T47D (cell line): ENCODE results near the gene FOSL2.

Experiments used
- DNase-seq, 2 experiments: peaks; one replicate each; pipeline versions ENCODE4 v3.0.0 to v3.0.0-alpha.2; 2011 to 2012; ENCODE audit warnings: low read depth in 1 of 2, low spot score in 1 of 2
- JUND ChIP-seq: IDR thresholded peaks from 2 replicates; pipeline ENCODE4 v1.6.1; 2012; ENCODE audit warnings: low read depth
- in situ Hi-C: cut with HindIII; loops from 2 replicates; pipeline ENCODE4 v1.10.0; 2016; ENCODE audit warnings: low sequenced_read_pairs, low pct_unique_long_range_greater_than_20kb

Gene FOSL2

DNA sequence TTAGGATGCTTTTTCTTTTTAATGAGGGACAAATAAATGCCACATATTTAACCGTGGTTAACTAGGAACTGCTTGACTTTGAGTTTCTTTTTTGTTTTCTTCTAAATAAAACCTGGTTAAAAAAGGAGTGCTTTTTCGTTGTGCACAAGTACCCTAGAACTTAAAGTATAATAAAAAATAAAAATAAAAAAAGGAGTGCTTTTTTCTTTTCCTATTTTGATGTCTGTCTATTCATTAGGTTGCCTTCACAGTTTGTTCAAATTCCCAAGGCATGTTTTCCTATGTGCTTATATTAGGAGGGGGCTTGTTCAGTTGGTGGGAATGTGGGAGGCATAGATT lies 4.4 kb downstream of the FOSL2 start:
- in situ Hi-C loops: no loop called here
- no peak for DNase-seq
- TF ChIP-seq JUND: no peak

DNA sequence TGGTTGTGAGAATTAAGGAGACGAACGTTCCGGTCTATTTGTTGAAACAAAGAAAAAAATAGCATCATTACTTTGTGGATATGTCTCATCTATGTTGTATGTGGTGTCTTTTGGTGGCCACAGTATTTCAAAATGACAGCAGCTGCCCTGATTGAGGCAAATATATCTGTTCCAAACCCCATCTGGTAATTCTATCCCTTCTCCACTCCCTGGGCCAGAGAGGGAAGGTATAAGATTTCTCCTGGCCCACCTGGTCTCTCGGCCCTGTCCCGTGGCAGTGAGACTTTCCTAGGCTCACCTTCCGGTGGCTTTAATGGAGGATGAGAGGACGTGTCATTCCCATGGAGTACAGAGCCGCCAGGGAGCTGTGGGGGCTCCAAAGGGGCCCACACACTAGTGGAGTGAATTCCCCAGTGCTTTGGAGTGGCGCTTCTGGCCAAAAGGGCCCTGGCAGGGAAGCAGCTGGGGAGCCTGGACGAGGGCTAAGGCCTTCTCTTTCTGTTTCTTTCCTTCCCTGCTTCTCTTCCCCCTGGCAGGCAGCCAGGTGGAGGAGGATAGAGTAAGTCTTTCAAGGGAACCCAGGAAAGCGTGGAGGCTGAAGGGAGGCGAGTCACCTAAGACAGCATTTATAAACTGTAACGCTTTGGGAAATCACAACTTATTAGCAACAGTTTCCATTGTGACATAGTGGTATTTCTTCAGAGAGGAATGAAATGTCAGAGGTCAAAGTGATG lies 5.6 kb downstream of the FOSL2 start:
- in situ Hi-C loops: no loop called here
- no peak for TF ChIP-seq JUND
- DNase-seq: no peak

DNA sequence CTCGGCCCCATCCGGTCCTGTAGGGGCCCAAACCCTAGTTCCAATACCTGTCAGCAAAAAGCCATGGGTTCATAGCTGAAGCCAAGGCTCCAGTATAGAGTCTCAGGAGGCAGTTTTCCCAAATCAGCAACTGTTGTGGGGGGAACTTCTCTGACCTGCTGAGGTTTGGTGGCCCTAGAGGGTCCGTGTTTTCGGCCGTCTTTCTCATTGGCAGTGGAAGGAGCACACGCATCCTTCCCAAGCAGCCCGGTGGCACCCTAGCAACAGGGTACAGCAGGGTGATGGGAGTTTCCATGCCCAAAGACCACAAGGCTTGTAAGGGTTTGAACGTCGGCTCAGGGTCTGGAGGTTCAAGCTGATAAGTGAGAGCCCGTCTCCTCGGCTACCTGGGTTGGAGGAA lies 6.6 kb downstream of the FOSL2 start:
- no peak for TF ChIP-seq JUND
- DNase-seq: no peak
- in situ Hi-C loops: no loop called here

DNA sequence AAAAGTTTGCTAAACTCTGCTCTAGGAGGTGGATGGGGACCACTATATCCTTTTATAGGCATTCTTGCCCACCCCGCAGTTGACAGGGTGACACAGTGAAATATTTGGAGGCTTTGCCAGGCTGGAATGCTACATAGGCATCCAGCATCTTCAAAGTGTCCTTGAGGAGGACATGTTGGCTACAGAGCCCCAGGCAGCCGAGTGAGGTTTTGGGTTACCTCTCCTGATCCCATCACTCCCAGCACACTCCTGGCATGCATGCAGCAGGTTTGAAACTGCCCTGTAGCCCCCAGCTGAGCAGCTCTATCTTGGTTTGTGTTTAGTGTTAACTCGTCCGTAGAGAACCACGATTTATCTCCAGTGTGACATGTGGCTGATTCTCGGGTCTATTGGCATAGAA lies 7.3 kb downstream of the FOSL2 start:
- DNase-seq: no peak
- TF ChIP-seq JUND: no peak
- in situ Hi-C loops: no loop called here

DNA sequence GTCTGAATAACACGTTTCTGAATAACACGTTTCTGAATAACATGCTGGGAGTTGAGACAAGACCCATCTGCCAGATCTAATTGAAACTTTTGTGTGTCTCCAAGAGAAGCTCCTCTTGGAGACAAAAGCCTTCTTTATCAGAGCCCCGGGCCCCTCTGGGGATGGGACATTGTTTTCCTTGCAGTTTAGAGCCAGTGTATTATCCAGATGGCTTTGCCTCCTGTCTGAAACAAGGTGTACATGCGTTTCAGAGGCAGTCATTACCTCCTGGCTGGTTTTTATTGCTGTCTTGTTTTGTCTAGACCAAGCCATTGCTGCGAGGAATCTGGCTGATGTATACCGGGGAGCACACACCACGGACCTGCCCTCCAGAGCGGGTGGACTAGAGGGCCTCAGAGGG lies 7.8 kb downstream of the FOSL2 start:
- in situ Hi-C loops: no loop called here
- TF ChIP-seq JUND: no peak
- no peak for DNase-seq

DNA sequence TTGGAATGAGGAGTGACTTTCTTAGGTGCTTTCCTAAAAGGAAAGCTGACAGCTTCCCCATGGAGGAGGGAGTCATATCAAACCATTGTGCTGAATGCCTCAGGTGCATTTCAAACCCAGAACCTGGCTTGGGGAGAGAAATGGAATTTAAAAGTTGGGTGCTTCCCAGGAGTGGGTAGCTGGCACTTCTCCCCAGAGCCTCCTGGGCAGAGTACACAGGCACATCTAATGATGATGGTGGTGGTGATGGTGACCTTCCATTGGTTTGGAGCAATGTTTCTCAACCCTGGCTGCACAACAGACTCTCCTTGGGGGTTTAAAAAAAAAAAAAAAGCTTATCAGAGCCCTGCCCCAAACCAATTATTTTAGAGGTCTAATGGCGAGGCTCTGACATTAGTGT lies 8.3 kb downstream of the FOSL2 start:
- in situ Hi-C loops: no loop called here
- DNase-seq: no peak
- TF ChIP-seq JUND: no peak

DNA sequence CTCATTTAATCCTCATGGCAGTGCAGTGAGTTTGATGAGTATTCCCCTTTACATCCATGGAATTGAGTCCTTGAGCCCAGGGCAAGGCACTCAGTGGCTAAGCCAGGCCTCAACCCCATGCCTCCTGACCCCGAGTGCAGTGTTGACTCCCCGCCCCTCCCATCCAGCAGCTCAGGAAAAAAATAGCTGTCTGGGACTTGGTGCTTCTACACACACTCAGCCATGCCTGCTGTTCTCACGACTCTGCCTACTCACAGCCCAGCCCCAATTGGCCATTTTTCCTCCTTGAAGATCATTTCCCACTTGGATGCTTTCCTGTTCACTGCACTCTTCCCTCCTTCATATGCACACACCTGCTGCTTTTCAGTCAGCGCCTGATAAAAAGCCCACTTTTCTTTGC lies 8.8 kb downstream of the FOSL2 start:
- DNase-seq: no peak
- in situ Hi-C loops: no loop called here
- TF ChIP-seq JUND: no peak

DNA sequence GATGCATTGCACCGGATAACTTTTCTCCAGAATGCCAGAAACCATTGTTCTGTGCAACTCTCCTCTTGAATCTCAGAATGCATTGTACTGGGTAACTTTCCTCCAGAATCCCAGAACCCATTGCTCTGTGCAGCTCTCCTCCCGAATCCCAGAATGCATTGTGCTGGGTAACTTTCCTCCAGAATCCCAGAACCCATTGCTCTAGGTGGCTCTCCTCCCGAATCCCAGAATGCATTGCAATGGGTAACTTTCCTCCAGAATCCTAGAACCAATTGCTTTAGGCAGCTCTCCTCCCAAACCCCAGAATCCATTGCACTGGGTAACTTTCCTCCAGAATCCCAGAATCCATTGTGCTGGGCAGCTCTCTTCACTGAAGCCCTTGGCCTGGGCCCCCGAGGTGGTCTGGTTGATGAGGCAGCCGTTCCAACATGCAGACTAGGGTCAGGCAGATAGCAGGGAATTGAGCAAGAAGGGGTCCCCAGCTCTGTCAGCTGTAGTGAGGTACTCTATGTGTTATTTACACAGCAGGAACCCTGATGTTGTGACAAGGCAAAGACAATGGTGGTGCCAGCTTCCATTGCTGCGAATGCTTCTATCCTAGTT lies 9.4 kb downstream of the FOSL2 start:
- in situ Hi-C loops: no loop called here
- TF ChIP-seq JUND: no peak
- DNase-seq: no peak

DNA sequence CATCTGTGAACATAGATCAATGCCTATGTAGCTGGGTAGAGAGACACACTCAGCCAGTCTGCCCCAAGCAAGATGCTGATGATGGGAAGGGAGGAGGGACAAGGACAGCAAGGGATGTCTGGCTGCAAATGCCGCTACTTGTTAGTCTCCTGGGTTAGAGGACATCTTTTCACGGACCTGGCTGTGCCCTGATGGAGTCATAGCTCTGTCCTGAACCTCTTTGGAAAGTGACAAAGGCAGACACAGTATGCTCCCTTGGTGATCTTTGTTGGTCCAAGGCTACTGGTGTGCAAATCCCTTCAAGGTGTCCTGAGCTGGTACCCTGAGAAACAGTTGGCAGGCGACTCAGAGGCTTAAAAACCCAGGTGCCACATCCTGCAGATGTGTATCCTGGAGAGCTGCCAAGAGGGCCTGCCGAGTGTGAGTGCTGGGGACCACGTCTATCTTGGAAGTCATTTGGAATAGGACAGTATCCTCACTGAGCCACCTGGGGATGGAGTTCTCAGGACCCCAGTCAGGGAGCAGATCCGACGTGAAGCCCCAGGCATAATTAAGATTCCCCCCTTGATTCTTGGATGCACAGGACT lies 10.8 kb downstream of the FOSL2 start:
- in situ Hi-C loops: no loop called here
- no peak for TF ChIP-seq JUND
- DNase-seq: no peak

DNA sequence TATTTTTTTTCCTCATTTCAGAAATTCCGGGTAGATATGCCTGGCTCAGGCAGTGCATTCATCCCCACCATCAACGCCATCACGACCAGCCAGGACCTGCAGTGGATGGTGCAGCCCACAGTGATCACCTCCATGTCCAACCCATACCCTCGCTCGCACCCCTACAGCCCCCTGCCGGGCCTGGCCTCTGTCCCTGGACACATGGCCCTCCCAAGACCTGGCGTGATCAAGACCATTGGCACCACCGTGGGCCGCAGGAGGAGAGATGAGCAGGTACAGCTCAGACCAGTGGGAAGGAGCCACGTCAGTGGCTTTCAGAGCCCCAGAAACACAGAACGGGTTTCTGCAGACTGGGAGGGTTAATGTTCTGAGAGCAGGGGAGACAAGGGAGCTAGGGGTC lies 11.4 kb downstream of the FOSL2 start:
- no peak for TF ChIP-seq JUND
- in situ Hi-C loops: no loop called here
- no peak for DNase-seq

DNA sequence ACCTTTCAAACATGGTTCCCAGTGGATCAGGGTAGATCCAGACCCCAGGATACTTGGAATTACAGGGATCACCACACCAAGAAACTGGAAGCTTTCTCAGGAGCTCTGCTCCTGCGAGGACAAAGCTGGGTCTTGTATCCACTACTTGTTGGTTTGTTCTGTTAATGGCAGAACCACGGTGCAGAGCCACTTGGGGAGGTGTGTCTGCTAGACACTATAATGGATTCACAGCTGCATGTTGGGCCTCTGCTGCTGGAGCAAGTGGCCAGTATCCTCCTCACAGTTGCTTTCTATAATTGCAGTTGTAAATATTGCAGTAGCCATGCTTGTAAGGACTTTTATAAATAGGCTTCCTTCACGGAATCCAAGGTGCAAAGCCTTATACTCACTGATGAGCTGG lies 12.9 kb downstream of the FOSL2 start:
- TF ChIP-seq JUND: no peak
- in situ Hi-C loops: no loop called here
- no peak for DNase-seq

DNA sequence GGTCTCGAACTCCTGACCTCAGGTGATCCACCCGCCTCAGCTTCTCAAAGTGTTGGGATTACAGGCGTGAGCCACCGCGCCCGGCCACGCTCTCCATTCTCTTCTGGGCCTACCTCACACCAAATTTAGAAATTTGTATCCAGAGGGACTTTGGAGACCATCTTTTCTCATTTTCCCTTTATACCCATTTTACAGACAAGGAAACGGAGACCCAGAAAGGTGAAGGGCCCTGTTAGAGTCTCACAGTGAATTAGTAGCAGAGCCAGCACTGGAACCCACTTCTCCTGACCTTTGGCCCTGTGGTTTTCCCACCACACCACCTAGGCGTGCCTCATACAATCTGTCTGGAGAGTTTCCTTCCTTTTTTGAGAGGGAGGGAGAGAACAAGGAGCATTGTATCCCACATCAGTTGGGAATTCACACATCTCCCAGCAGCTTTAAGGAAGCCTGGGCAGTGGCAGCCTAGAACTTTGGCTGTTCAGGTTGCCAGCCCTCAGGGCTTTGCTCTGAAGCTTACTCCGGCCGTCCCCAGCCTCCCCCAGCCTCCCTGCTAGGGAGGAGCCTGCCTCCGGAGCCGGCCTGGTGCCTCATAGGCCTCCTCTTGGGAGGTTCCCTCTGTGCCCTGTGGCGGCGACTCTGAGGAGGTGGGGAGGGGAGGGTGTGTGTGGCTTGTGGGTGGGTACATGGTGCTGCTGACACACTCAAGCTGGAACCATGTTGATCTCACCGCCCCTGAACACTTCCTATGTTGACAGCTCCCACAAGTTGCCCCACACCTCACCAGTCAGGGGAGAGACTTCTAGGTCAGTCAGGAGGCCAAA lies 13.8 kb downstream of the FOSL2 start:
- in situ Hi-C loops: no loop called here
- no peak for TF ChIP-seq JUND
- DNase-seq: no peak
